ENCODE data around the gene VPS4B.

- TF ChIP-seq RAD21 (IDR thresholded peaks at IDR 0.05 in 1 of 2, conservative IDR thresholded peaks at IDR 0.05 in 1 of 2; ENCODE audit: low read depth in 2 of 2, low read length in 2 of 2) (no peak), TBP (IDR thresholded peaks at IDR 0.05; ENCODE audit: low read depth, low read length) (no peak), HDAC6 (IDR thresholded peaks at IDR 0.05; ENCODE audit: low read depth, low read length) (no peak), RFX5 (IDR thresholded peaks at IDR 0.05; ENCODE audit: borderline replicate concordance, low read depth, low read length) (no peak), EGR1 (IDR thresholded peaks at IDR 0.05; ENCODE audit: borderline replicate concordance, low read depth, low read length) (no peak), EZH2 (IDR thresholded peaks at IDR 0.05; ENCODE audit: low read depth, low read length, severe bottlenecking) (no peak)
- TF ChIP-seq, protein P1, sequence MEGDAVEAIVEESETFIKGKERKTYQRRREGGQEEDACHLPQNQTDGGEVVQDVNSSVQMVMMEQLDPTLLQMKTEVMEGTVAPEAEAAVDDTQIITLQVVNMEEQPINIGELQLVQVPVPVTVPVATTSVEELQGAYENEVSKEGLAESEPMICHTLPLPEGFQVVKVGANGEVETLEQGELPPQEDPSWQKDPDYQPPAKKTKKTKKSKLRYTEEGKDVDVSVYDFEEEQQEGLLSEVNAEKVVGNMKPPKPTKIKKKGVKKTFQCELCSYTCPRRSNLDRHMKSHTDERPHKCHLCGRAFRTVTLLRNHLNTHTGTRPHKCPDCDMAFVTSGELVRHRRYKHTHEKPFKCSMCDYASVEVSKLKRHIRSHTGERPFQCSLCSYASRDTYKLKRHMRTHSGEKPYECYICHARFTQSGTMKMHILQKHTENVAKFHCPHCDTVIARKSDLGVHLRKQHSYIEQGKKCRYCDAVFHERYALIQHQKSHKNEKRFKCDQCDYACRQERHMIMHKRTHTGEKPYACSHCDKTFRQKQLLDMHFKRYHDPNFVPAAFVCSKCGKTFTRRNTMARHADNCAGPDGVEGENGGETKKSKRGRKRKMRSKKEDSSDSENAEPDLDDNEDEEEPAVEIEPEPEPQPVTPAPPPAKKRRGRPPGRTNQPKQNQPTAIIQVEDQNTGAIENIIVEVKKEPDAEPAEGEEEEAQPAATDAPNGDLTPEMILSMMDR (IDR thresholded peaks at IDR 0.05; ENCODE audit: control extremely low read depth in 1 of 3, insufficient read depth in 1 of 3, low read depth in 1 of 3, low read length in 3 of 3), result no peak
Measured at GRCh38 chr18:63433334-63433866, 11.1 kb upstream of the VPS4B start.

Measured in H1 (cell line).